Left kidney (tissue), 2 donors: ENCODE results near the gene CRYL1. TPM values are rescaled to one million over a fixed set of nuclear protein-coding genes. Genes with fewer than 3 reads are reported as not detected.

ENCODE experiments used
- DNase-seq: peaks from one replicate; pipeline ENCODE4 v3.0.0-alpha.2; 2013
- polyA plus RNA-seq: library from polyadenylated mRNA; unstranded; fragments of 120-200 nt; gene quantifications from one replicate; pipeline ENCODE4 v1.2.1, GENCODE V29; 2013; ENCODE audit not compliant: insufficient read length

CRYL1 gene
- polyA plus RNA-seq, 1 donor: 125 TPM

DNA sequence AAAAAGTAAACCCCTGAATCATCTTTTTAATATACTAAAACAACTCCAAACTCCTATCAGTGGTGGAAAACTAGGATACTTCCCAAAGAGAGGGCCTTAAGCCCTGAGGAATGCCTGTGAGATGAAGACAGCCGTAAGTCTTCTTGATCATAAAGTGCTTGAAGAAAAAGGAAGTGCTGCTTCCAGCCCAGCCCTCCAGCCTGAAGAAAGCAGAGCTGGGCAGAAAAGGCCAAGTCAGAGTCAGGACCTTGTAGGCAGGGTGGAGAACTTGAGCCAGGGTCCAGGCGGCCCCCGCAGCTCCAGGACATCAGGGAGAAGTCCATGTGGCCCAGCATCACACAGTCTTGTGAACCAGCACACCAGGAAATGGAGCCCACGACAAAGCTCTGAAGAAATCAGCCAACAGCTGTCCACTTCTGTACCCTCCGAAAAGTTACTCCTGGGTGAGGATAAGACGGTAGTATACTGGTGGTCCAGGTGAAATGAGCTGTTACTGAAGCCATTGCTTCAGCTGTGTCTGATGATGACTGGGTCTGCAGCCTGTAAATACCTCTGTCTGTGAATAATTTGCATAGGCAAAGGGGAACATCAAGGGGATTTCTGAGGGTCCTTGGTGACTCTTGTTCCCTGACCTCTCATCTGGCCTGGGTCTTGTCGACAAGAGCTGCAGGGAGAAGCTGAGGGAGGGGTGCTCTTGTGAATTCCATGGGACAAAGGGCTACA is 18.7 kb upstream of the CRYL1 start:
- DNase-seq: no peak

DNA sequence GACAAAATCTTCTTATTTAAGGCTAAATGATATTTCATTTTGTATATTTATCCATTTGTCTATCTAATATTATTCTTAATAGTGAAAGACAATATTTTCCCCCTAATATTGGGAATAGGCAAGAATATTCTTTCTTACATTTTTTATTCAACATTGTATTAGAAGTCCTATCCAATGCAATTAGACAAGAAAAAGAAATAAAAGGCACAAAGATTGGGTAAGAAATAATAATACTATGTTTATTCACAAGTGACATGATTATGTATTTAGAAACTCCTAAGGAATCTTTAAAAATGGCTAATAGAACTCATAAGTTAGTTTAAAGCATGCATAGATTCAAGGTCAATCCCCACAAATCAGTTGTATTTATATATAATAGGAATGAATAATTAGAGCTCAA is 11.3 kb upstream of the CRYL1 start:
- no peak for DNase-seq

DNA sequence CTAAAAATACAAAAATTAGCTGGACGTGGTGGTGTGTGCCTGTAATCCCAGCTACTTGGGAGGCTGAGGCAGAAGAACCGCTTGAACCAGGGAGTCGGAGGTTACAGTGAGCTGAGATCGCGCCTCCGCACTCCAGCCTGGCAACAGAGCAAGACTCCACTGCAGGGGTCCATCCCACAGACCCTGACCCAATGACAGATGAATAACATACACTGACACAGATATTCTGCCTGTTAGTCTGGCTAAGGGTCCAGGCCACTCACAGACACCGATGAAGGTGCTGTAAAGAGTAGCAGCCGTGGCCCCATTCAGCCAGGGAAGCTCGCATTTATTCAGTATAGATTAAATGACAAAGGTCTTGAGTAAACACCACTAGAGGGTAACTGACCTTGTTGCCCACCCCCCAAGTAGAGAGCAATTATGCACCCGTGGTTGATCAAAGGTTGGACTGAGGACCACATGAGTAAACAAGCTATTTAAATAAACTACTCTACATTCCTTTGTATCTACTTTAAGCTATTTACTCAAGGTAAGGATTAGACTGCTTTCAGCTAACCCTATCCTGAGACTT is 8.5 kb upstream of the CRYL1 start:
- no peak for DNase-seq

DNA sequence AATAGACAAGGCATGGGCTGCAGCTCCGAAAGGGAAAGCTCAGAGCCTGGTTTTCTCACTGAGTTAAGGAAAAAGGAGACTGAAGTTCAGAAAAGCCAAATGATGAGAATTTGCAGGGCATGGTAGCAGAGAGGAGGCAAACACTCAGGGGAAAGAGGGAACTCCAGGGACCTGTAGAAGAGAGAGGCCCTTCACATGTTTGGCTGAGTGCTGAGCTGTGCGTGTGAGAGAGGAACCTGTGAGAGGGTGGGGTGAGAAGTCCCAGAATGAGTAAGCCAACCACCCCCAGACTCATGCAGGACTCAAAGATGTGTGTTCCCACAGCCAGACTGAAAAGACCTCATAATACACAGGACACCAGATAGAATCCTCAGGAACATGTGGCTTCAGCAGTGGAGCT is 2.8 kb upstream of the CRYL1 start:
- no peak for DNase-seq

DNA sequence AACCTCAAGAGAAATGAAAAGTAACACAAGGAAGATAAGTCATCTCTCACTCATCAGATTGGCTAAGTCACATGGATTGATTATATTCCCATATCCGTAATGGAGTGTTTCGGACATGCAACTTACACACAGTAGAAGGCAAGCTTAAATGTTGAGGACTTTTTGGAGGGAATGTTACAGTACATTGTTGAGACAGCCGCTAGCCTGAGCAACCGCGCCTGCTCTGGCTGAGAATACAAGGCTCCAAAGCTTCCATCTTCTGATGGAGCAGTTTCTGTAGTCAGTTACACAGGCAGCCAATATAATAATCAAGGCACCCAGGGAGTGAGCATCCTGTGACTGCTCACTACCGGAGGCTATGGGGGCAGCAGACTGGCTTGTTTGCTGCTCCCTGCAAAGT is 1.0 kb upstream of the CRYL1 start:
- DNase-seq: no peak

DNA sequence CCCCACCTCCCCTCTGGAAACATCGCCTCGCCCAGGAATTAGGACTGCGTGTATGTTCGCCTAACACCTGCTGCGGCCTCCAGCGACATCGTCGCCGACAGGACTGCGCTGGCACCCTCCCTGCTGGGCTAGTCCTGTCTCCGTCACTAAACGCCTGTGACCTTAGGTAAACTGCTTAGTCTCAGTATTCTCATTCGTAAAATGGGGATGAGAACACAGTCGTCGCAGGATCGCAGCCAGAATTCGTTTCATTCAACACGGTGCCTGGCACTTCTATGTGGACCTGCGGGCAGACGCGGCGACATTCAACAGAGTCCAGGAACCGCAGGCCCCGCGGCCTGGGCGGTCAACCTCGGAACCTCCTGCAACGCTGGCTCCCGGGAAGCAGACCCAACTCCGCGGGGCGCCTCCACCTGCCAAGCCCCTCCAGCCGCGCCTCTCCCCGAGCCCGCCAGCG is 485 bp downstream of the CRYL1 start:
- DNase-seq: no peak

DNA sequence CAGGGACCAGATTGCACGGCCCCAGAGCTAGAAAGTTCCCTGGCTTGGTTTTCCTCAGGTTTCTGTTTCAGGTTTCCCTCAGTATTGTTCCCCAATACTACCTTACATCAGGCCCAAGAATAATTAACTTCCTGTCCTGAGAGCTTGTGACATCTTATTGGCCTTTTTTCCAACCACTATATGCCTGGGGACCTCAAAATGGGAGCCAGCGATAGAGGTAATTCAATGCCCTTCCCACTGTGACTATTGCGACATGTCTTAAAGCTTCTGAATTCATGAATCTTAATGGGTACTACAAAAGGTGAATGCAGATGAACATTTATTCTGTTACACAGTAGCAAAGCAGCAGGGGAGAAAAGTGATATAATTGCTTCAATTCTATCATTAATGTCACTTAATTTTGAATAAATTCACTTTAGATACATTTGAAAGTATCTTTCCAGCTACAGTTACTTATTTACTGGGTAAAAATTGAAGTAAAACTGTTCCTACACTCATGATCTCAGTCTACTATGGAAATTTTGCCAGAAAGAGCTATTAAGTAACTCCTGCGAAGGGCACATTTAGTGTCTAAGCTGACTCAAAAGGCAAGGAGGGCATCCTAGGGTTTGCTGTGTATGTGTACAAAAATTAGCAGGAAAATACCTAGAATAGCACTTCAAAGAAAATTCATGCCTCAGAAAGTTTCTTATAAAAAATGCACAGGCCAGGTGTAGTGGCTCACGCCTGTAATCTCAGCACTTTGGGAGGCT is 4.1 kb downstream of the CRYL1 start:
- DNase-seq: no peak

DNA sequence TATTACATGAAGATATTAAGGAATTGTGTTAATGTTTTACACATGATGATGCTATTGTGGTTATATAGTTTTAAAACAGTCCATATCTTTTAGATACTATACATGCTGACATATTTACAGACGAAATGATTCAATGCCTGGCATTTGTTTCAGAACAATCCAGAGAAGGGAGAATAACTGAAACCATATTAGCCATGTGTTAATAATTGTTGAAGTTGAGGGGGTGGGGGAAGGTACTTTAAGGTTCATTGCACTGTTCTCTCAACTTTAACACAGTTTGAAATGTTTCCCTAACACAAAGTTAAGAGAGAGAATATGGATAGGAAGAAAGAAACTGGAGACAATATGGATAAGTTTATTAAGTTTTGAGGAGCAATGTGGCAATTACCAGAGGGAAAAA is 5.8 kb downstream of the CRYL1 start:
- DNase-seq: no peak

DNA sequence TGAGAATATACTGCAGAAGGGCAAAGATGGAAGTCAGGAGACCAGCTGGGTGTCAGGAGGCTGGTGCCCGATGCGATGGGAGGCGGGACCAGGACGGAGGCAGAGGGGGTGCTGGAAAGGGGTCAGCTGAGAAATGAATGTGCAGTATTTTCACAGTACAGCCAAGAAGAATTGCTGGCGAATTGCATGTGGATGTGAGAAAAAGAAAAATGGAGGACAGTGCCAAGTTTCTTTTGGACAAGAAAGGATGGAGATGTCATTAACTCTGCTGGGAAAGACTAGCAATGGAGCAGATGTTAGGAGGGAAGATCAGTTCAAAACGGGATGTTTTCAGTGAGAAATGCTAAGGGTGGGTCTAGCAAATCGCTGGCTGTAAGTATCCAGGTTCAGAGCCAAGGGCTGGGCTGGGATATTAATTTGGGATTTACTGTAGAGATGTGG is 7.0 kb downstream of the CRYL1 start:
- no peak for DNase-seq

DNA sequence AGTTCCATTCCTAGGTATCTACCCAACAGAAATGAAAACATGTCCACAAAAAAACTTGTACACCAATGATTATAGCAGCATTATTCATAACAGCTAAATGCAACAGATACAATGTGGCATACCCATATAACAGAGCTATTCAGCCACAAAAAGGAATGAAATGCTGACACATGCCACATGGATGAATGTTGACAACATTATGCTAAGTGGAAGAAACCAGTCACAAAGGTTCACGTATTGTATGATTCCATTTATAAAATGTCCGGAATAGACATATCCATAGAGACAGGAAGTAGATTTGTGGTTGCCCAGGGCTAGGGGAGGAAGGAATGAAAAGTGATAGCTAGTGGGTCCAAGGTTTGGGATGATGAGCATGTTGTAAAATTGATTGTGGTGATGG is 10.8 kb downstream of the CRYL1 start:
- DNase-seq: no peak

DNA sequence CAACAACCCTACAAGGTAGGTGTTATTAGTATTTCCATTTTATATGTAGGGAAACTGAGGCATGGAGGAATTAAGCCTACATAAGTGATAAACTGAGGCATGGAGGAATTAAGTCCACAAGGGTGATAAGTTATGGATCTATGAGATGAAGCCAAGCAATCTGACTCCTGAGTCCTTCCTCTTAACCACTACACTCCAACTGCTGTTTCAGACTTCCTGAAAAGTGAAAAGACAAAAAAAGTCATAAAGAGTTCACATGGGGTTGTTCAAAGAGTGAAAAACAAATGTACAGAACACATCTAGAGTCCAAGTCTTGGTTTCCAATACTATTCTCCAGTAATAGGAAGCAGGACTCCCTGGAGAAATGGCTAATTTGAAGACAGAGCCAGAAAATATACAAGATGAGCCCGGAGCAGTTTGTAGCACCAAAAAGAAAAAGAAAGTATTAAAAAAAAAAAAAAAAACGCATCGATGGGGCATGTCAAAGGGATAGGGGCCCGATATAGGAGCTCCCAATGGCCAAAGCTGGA is 12.1 kb downstream of the CRYL1 start:
- no peak for DNase-seq

DNA sequence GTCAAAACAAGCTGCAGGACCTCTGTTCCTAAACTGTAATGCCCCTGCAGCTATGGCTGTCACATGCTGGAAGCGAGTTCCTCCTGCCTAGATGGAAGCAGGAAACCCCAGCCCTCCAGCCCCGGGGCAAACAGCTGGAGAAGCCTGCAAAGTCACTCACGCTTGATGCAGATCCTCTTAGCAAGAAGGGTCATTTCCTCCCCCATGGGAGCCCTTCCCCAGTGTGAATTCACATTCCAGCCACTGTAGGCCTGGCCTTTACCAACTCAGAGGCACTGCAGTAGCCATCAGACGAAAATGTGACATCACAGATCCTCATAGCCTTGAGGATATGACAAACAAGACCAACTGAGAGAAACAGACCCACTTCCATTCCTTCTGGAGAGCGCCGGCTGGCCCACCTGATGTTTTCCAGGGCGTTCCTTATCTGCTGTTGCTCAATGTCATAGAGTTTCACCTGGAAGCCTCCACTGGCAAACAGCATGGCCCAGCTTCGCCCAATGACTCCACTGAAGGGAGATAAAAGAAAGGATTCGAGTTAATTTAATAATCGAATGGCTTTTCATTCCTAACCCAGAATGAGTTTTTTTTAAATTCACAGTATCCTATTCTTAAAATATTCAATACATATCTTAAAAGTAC is 13.5 kb downstream of the CRYL1 start:
- DNase-seq: no peak

DNA sequence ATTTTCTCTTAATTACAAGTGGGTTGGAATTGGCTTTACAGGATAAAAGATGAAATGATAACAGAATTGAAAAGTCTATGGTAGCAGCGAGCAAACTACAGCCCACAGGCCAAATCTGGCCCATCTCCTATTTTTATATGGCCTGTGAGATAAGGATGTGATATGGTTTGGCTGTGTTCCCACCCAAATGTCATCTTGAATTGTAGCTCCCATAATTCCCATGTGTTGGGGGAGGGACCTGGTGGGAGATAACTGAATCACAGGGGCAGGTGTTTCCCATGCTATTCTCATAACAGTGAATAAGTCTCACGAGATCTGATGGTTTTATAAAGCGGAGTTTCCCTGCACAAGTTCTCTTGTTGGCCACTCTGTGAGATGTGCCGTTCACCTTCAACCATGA is 19.0 kb downstream of the CRYL1 start:
- no peak for DNase-seq

DNA sequence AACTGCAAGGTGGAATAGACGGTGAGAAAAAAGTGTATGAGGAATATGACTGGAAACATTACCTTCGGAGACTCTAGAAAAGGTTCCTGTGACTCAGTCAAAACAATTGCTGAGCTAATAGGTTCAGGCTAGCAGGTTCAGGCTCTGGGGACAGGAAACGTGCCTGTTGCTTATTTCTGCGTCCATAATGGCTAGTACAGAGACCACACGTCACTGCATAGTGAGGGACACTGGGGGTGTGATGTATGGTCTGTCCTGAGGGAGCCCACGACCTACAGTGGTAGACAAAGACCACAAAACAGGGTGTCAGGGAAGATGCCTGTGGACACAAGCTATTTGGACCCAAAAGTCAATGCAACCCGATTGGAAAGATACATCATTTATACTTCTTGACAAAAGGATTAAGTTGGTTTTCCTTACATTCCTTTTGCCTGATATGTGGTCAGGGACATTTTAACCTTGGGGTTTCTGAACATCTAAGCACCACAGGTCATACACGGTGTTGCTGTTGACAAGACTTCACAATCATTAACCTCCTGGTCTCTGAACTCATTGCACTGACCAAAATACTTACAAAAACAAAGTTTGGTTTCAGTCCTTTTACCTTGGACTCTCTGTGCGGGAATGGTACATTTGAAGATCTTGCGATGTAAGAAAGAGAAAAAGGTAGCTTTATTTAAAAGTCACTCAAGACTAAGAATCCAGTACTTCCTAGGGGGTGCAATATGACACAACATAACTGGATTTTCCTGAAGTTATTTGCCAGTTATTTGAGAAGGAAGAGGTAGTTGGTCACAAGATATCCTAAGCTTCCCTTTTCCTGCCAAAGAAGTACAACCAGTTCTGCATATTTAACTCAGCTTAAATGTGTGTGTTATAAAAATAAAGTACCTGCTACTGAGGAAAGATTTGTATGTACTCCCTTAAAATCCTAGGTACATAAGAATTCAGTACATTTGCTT is 20.0 kb downstream of the CRYL1 start:
- no peak for DNase-seq

DNA sequence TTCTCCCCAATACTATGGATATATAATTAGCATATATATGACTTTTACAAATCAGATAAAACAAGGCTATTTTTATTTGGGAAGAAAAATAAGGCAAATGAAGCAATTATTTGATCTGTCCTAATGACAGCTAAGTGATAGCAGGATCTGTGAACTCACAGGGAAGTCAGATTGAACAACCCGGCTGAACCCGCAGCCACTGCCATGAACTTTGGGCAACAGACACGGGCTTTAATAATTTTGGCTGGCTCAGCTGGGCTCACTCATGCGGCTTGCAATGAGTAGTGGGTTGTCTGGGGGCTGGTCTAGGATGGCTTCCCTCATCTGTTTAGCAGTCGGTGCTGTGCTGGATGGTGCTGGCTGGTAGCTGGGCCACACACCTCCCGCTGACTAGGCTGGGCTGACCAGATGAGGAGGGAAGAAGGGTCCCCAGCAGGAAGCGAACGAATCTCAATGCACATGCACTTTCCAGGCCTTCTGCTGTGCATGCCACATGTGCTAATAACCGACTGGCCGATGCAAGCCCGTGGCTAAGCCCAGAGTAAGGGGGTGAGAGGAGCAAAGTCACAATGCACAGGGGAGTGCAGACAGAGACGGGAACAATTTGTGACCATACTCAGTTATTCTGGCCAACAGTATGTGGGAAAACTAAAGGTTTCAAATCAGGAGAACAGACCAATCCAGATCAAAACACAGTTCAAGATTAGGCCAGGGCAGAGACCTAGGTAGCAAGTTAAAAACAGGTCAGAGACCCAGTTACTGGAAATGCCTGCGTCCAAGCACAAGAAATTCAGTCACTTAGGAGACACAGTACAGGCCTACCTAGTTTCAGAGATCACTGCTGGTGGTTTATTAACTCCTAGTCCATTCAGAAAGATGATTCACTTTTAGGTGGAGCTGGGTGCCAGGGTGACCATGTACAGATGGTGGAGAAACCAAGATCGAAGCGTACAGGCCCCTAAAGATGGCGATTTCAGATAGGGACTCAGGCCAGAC is 22.3 kb downstream of the CRYL1 start:
- DNase-seq: no peak

DNA sequence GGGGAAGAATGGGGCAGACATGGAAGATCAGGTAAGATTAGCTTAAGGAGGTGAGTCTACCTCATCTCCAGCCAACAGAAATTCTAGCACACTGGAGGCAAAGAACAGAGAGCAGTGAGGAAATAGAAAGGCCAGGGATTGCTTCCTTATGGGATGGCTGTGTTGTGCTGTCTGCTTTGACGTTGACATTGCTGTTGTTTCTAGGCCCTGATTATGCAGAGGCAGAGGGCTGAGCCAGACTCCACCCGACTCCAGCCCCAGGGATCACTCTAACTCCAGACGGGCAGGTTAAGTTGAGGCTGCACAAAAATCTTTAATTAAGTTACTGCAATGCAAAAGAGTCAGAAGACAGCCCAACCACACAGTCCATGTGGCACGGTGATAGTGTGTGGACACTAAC is 24.1 kb downstream of the CRYL1 start:
- no peak for DNase-seq

DNA sequence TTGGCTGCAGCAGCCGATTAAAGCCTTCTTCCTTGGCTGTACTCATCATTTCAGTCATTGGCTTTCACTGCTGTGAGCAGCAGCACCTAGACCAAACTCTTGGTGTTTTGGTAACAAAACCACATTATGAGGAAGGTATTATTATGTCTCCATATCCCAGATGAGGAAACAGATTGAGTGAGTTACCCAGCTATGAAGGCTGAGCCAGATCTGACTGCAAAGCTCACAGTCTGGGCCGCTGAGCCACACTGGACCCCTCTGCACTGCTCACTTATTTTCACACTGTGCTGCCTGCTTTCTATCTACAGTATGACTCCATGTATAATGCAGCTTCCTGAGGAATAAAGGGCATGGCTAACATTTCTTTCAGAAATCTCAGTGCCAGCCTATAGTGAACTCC is 24.5 kb downstream of the CRYL1 start:
- no peak for DNase-seq

DNA sequence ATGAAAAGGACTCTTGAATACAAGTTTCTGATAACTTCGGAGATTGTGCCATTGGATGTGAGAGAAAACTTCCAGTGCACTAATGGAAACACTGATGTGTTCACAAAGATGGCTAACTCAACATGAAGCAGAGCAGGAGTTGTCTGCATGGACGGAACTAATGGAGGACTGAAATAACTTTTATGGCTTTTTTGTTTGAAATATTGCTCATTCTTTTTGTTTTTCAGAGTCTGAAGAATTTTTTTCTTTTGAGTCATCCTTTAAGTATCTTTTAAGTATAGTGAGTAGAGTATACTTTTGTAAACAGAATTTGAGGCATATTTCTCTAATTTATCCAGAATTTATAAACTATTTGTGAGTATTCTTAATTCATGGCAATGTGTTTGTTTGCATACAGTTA is 25.7 kb downstream of the CRYL1 start:
- DNase-seq: no peak

DNA sequence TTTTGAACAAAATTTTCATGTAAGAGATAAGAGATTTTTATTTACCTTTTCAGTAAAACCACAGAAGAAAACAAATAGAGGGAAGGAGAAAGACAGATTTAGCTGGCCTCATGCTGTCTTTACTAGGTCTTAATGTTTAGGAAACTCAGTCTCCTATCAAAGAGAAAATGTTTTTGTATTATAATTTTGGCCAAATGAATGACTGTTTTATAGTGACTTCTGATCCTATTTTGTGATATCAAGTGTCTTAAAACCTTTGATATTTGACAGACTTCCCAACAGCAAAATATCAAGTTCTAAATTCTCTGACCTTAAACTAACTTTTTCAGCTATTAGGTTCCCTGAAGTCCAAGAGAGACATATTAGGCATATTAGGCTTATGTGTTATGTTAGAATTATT is 27.0 kb downstream of the CRYL1 start:
- no peak for DNase-seq

DNA sequence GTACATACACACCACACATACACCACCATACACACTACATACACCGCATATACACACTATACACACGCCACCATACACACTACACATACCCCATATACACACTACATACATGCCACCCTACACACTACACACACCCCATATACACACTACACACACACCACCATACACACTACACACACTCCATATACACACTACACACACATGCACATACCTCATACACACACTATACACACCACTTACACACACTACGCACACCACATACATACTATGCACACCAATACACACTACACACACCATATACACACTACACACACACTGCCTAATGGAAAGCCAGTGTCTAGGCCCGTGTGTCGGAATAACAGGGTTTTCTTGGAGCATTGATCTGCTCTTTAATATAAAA is 27.5 kb downstream of the CRYL1 start:
- DNase-seq: no peak
